ENCODE results near the gene CLIP2.
A peak's percentile ranks its signal among the peaks of the same experiment; 100 is the strongest.

The CLIP2 gene

DNA sequence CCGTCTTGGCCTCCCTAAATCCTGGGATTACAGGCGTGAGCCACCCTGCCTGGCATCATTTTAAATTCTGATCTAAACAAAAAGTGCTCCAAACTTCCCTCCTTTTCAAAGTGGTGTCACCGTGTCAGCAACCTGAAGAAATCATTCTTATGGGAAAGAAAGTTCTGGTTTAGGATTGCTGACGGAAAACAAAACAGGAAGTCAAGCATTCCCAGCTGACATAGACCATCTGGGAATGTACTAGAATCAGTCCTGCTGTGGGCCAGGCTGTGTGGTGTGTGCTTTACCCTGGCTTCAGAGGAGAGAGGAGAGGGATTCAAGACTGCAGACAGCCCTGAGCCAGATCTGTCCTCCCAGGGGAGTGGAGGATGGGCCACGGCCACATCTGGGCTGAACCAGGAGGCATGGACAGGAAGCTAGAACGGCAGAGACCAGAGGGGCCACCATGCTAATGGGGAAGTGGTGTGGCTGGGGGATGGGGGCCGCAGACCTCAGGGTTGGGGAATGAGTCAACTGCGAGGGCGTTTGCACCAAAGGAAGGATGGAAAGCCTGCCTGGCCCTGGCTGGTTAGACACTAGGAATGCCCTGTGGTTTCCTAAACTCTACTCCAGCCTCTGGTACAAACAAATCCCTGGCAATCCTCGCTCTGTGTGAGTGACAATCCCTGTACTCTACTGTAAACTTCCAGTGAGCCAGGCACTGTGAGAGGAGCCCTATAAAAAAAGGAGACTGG, 16.7 kb upstream of the CLIP2 start:
- Histone ChIP-seq H3K27ac (ENCODE audit: poor library complexity, severe bottlenecking) (peak overlapping the region; percentile 53), H3K4me3 (ENCODE audit: severe bottlenecking) (no peak overlapping the region), H3K36me3 (ENCODE audit: low read depth) (no peaks in the 10 kb centered on the region), H3K27me3 (ENCODE audit: insufficient read depth, poor library complexity, severe bottlenecking) (no peaks in the 10 kb centered on the region), H3K9me3 (ENCODE audit: severe bottlenecking) (no peaks in the 10 kb centered on the region), H3K4me1 (ENCODE audit: insufficient read depth, poor library complexity, severe bottlenecking) (peaks cover 7% of the 10 kb centered on the region)
- TF ChIP-seq, protein P1, sequence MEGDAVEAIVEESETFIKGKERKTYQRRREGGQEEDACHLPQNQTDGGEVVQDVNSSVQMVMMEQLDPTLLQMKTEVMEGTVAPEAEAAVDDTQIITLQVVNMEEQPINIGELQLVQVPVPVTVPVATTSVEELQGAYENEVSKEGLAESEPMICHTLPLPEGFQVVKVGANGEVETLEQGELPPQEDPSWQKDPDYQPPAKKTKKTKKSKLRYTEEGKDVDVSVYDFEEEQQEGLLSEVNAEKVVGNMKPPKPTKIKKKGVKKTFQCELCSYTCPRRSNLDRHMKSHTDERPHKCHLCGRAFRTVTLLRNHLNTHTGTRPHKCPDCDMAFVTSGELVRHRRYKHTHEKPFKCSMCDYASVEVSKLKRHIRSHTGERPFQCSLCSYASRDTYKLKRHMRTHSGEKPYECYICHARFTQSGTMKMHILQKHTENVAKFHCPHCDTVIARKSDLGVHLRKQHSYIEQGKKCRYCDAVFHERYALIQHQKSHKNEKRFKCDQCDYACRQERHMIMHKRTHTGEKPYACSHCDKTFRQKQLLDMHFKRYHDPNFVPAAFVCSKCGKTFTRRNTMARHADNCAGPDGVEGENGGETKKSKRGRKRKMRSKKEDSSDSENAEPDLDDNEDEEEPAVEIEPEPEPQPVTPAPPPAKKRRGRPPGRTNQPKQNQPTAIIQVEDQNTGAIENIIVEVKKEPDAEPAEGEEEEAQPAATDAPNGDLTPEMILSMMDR (IDR thresholded peaks at IDR 0.05; ENCODE audit: poor library complexity, severe bottlenecking) = no peak
- DNase-seq (ENCODE audit: low spot score) (no peak), ATAC-seq (ENCODE audit: low read depth) (peak; percentile 59)

DNA sequence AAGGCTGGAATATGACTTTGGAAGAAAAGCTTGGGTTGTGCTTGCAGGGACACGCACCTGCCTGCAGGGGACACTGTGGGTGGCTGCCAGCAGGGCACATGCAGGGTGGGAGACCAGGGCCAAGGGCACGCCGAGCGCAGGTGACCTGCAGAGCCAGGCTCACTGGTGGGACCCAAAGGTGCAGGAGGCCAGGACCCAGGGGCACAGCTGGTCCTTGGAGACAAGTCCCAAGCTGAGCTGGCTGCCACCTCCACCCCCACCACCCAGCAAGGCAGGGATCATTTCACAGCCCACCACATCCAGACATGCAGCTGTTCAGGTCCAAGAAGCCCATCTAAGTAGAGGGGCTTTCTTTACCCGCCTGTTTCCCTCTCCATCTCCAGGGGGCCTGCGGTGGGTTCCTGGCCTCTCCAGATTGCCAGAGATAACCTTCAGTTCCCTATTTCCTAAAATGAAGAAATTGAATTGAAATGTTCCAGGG, 13.8 kb upstream of the CLIP2 start:
- ATAC-seq (ENCODE audit: low read depth) = no peak
- TF ChIP-seq, protein P1 (IDR thresholded peaks at IDR 0.05; ENCODE audit: poor library complexity, severe bottlenecking) = peak; percentile 19
- Histone ChIP-seq H3K4me1 (ENCODE audit: insufficient read depth, poor library complexity, severe bottlenecking) (peaks cover 18% of the 10 kb centered on the region), H3K9me3 (ENCODE audit: severe bottlenecking) (no peaks in the 10 kb centered on the region), H3K36me3 (ENCODE audit: low read depth) (no peaks in the 10 kb centered on the region), H3K27me3 (ENCODE audit: insufficient read depth, poor library complexity, severe bottlenecking) (no peaks in the 10 kb centered on the region), H3K4me3 (ENCODE audit: severe bottlenecking) (no peak overlapping the region), H3K27ac (ENCODE audit: poor library complexity, severe bottlenecking) (no peak overlapping the region)
- no peak for DNase-seq (ENCODE audit: low spot score)

DNA sequence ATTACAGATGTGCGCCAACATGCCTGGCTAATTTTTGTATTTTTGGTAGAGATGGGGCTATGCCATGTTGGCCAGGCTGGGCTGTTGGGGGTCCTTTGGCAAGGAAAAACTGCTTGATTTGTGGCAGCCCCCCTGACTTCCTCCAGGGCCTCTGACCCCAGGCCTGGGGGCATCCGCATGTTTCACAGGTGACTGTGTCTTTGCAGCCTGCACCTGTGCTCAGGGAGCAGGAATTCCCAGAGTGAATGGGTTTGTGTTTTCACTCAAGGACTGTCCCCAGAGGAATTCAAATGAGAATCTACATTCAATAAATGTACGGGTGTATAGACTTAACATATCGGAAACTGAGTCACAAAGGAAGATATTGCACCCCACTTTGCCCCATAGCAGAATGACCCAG, 11.6 kb upstream of the CLIP2 start:
- peaks cover 13% of the 10 kb centered on the region for H3K4me1 ChIP-seq (ENCODE audit: insufficient read depth, poor library complexity, severe bottlenecking)

DNA sequence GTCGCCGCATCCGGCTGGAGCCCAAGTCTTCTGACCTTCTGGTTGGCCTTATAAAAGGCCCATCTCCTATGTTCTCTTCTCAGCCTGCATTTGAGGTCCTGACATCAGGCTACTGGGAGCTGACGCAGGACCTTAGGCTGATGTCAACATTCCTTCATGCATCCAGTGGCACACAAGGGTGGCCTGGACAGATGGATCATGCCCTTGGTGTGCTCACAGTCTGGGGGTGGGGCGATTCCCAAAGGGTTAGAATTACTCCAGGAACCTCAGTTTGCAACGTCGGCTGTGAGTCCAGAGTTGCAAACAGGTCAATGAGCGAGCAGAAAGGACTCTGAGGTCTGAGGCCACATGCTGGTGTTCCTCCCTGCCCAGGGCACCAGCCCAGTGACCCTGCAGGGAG, 8.2 kb upstream of the CLIP2 start:
- TF ChIP-seq, protein P1 (IDR thresholded peaks at IDR 0.05; ENCODE audit: poor library complexity, severe bottlenecking) = no peak
- no peak overlapping the region for H3K4me3 ChIP-seq (ENCODE audit: severe bottlenecking)
- DNase-seq (ENCODE audit: low spot score) (no peak), ATAC-seq (ENCODE audit: low read depth) (no peak)
- H3K27ac ChIP-seq (ENCODE audit: poor library complexity, severe bottlenecking) = peak overlapping the region; percentile 66
- H3K36me3 ChIP-seq (ENCODE audit: low read depth) = no peaks in the 10 kb centered on the region
- no peaks in the 10 kb centered on the region for H3K27me3 ChIP-seq (ENCODE audit: insufficient read depth, poor library complexity, severe bottlenecking)
- H3K9me3 ChIP-seq (ENCODE audit: severe bottlenecking) = no peaks in the 10 kb centered on the region
- H3K4me1 ChIP-seq (ENCODE audit: insufficient read depth, poor library complexity, severe bottlenecking) = peaks cover 11% of the 10 kb centered on the region

More for the DNA sequence above, 11.6 kb upstream of the CLIP2 start:
- no peaks in the 10 kb centered on the region for H3K36me3 ChIP-seq (ENCODE audit: low read depth)
- H3K9me3 ChIP-seq (ENCODE audit: severe bottlenecking) = no peaks in the 10 kb centered on the region
- ATAC-seq (ENCODE audit: low read depth) (no peak), DNase-seq (ENCODE audit: low spot score) (no peak)
- H3K4me3 ChIP-seq (ENCODE audit: severe bottlenecking) = no peak overlapping the region
- TF ChIP-seq, protein P1 (IDR thresholded peaks at IDR 0.05; ENCODE audit: poor library complexity, severe bottlenecking) = no peak
- H3K27me3 ChIP-seq (ENCODE audit: insufficient read depth, poor library complexity, severe bottlenecking) = no peaks in the 10 kb centered on the region
- H3K27ac ChIP-seq (ENCODE audit: poor library complexity, severe bottlenecking) = no peak overlapping the region

Measured in RWPE2 (cell line).